Measurements from ENCODE around the gene TMEM117.

The TMEM117 gene

GRCh38 chr12:43815416-43815815, 20.5 kb upstream of the TMEM117 start (continued):
- no peak for TF ChIP-seq BACH2 (CRISPR knock-in tag; IDR thresholded peaks at IDR 0.05; ENCODE audit: borderline replicate concordance)
- TF ChIP-seq, protein P1, sequence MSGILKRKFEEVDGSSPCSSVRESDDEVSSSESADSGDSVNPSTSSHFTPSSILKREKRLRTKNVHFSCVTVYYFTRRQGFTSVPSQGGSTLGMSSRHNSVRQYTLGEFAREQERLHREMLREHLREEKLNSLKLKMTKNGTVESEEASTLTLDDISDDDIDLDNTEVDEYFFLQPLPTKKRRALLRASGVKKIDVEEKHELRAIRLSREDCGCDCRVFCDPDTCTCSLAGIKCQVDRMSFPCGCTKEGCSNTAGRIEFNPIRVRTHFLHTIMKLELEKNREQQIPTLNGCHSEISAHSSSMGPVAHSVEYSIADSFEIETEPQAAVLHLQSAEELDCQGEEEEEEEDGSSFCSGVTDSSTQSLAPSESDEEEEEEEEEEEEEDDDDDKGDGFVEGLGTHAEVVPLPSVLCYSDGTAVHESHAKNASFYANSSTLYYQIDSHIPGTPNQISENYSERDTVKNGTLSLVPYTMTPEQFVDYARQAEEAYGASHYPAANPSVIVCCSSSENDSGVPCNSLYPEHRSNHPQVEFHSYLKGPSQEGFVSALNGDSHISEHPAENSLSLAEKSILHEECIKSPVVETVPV (CRISPR knock-in tag; IDR thresholded peaks at IDR 0.05): no peak
- no peak for TF ChIP-seq ESRRG (CRISPR knock-in tag; IDR thresholded peaks at IDR 0.05)
- no peak for TF ChIP-seq ZFP3 (CRISPR knock-in tag; IDR thresholded peaks at IDR 0.05)
- TF ChIP-seq RARB (CRISPR knock-in tag; IDR thresholded peaks at IDR 0.05): no peak
- no peak for TF ChIP-seq ARNTL (CRISPR knock-in tag; IDR thresholded peaks at IDR 0.05; ENCODE audit: borderline replicate concordance, low read depth)
- TF ChIP-seq TOX (CRISPR knock-in tag; IDR thresholded peaks at IDR 0.05; ENCODE audit: borderline replicate concordance): no peak
- TF ChIP-seq ZFP30 (CRISPR knock-in tag; IDR thresholded peaks at IDR 0.05): no peak
- TF ChIP-seq, protein P2, sequence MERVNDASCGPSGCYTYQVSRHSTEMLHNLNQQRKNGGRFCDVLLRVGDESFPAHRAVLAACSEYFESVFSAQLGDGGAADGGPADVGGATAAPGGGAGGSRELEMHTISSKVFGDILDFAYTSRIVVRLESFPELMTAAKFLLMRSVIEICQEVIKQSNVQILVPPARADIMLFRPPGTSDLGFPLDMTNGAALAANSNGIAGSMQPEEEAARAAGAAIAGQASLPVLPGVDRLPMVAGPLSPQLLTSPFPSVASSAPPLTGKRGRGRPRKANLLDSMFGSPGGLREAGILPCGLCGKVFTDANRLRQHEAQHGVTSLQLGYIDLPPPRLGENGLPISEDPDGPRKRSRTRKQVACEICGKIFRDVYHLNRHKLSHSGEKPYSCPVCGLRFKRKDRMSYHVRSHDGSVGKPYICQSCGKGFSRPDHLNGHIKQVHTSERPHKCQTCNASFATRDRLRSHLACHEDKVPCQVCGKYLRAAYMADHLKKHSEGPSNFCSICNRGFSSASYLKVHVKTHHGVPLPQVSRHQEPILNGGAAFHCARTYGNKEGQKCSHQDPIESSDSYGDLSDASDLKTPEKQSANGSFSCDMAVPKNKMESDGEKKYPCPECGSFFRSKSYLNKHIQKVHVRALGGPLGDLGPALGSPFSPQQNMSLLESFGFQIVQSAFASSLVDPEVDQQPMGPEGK (CRISPR knock-in tag; IDR thresholded peaks at IDR 0.05; ENCODE audit: borderline replicate concordance): no peak
- no peak for TF ChIP-seq ISL1 (CRISPR knock-in tag; IDR thresholded peaks at IDR 0.05)

DNA sequence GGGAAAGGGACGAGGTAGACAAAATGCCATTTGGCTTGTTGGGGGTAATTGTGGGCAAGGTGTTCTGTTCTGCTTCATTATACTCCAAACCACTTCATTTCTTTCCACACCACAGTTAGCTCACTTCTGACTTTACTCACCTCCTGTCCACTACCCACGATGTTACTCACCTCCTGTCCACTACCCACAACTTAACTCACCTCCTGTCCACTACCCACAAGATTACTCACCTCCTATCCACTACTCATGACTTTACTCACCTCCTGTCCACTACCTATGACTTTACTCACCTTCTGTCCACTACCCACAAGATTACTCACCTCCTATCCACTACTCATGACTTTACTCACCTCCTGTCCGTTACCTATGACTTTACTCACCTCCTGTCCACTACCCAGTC, 19.7 kb upstream of the TMEM117 start:
- no peak for ATAC-seq
- TF ChIP-seq ZNF8 (CRISPR knock-in tag; IDR thresholded peaks at IDR 0.05) (no peak), OSR1 (CRISPR knock-in tag; IDR thresholded peaks at IDR 0.05) (no peak), ESRRG (CRISPR knock-in tag; IDR thresholded peaks at IDR 0.05) (no peak), TOX (CRISPR knock-in tag; IDR thresholded peaks at IDR 0.05; ENCODE audit: borderline replicate concordance) (no peak), CREB5 (CRISPR knock-in tag; IDR thresholded peaks at IDR 0.05; ENCODE audit: low read depth) (no peak), TCF4 (CRISPR knock-in tag; IDR thresholded peaks at IDR 0.05; ENCODE audit: borderline replicate concordance) (no peak), POU6F1 (CRISPR knock-in tag; IDR thresholded peaks at IDR 0.05; ENCODE audit: borderline replicate concordance, low read depth) (no peak), ZFP3 (CRISPR knock-in tag; IDR thresholded peaks at IDR 0.05) (no peak)
- TF ChIP-seq, protein P2 (CRISPR knock-in tag; IDR thresholded peaks at IDR 0.05; ENCODE audit: borderline replicate concordance): no peak
- TF ChIP-seq, protein P3, sequence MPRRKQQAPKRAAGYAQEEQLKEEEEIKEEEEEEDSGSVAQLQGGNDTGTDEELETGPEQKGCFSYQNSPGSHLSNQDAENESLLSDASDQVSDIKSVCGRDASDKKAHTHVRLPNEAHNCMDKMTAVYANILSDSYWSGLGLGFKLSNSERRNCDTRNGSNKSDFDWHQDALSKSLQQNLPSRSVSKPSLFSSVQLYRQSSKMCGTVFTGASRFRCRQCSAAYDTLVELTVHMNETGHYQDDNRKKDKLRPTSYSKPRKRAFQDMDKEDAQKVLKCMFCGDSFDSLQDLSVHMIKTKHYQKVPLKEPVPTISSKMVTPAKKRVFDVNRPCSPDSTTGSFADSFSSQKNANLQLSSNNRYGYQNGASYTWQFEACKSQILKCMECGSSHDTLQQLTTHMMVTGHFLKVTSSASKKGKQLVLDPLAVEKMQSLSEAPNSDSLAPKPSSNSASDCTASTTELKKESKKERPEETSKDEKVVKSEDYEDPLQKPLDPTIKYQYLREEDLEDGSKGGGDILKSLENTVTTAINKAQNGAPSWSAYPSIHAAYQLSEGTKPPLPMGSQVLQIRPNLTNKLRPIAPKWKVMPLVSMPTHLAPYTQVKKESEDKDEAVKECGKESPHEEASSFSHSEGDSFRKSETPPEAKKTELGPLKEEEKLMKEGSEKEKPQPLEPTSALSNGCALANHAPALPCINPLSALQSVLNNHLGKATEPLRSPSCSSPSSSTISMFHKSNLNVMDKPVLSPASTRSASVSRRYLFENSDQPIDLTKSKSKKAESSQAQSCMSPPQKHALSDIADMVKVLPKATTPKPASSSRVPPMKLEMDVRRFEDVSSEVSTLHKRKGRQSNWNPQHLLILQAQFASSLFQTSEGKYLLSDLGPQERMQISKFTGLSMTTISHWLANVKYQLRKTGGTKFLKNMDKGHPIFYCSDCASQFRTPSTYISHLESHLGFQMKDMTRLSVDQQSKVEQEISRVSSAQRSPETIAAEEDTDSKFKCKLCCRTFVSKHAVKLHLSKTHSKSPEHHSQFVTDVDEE (CRISPR knock-in tag; IDR thresholded peaks at IDR 0.05): no peak

GRCh38 chr12:43824207-43824775, 11.6 kb upstream of the TMEM117 start:
- TF ChIP-seq CREB5 (CRISPR knock-in tag; IDR thresholded peaks at IDR 0.05; ENCODE audit: low read depth) (no peak), ESRRG (CRISPR knock-in tag; IDR thresholded peaks at IDR 0.05) (no peak), ZNF8 (CRISPR knock-in tag; IDR thresholded peaks at IDR 0.05) (no peak), SNAI2 (CRISPR knock-in tag; IDR thresholded peaks at IDR 0.05) (no peak), CSDC2 (CRISPR knock-in tag; IDR thresholded peaks at IDR 0.05) (no peak), TOX (CRISPR knock-in tag; IDR thresholded peaks at IDR 0.05; ENCODE audit: borderline replicate concordance) (no peak), ZNF70 (CRISPR knock-in tag; IDR thresholded peaks at IDR 0.05) (no peak)
- TF ChIP-seq, protein P2 (CRISPR knock-in tag; IDR thresholded peaks at IDR 0.05; ENCODE audit: borderline replicate concordance): no peak
- no peak for ATAC-seq

All from SK-N-SH treated with all-trans-retinoic acid at 6 μM for 48 hours (cell line).